Kidney (tissue), 14 donors: ENCODE results near the gene LEMD2. TPM values are rescaled to one million over a fixed set of nuclear protein-coding genes. Genes with fewer than 3 reads are reported as not detected.

Experiments used
- DNase-seq, 5 donors: peaks; one replicate each; pipeline ENCODE4 v3.0.0-alpha.2; 2013 to 2020
- FAIRE-seq: peaks from 2 replicates; lab custom pipeline; 2012; peaks lifted over from hg19 to GRCh38; lab: Jason Lieb, UNC
- H3K27ac ChIP-seq, 2 donors: one replicate each; pipeline ENCODE4 v1.7.0; 2013; ENCODE audit warnings: low read depth in 2 of 2, low read length in 2 of 2, inconsistent platforms in 1 of 2
- H3K27me3 ChIP-seq: one replicate; pipeline ENCODE4 v1.7.1; 2013; ENCODE audit warnings: low read length, inconsistent platforms; ENCODE audit not compliant: control insufficient read depth, insufficient read depth
- H3K36me3 ChIP-seq, 3 donors: one replicate each; pipeline versions ENCODE4 v1.7.0 to v1.7.1; 2013; ENCODE audit warnings: low read length in 3 of 3, control low read depth in 1 of 3, inconsistent platforms in 1 of 3; ENCODE audit not compliant: insufficient read depth in 3 of 3, control insufficient read depth in 2 of 3
- H3K4me1 ChIP-seq, 3 donors: one replicate each; pipeline versions ENCODE4 v1.7.0 to v1.7.1; 2013; ENCODE audit warnings: low read length in 3 of 3, inconsistent platforms in 1 of 3, low read depth in 1 of 3; ENCODE audit not compliant: control insufficient read depth in 2 of 3, insufficient read depth in 2 of 3
- H3K4me3 ChIP-seq, 3 donors: one replicate each; pipeline versions ENCODE4 v1.7.0 to v1.8.1; 2013; ENCODE audit warnings: low read length in 3 of 3, control low read depth in 1 of 3, inconsistent platforms in 1 of 3
- H3K9ac ChIP-seq, 3 donors: one replicate each; pipeline versions ENCODE4 v1.7.0 to v1.7.1; 2013; ENCODE audit warnings: low read length in 3 of 3, control low read depth in 1 of 3, inconsistent platforms in 1 of 3
- H3K9me3 ChIP-seq, 3 donors: one replicate each; pipeline versions ENCODE4 v1.7.0 to v1.7.1; 2013; ENCODE audit warnings: low read length in 3 of 3, control low read depth in 1 of 3, inconsistent platforms in 1 of 3; ENCODE audit not compliant: control insufficient read depth in 2 of 3, insufficient read depth in 1 of 3
- CTCF ChIP-seq: IDR thresholded peaks from 3 replicates; pipeline ENCODE4 v1.5.1; 2012; ENCODE audit warnings: mild to moderate bottlenecking, moderate library complexity, borderline replicate concordance; ENCODE audit not compliant: insufficient read depth; ENCODE audit errors: extremely low read depth
- intact Hi-C: fragments of 100-400 bp; cut with DNase I; formaldehyde crosslinking; loops from one replicate; pipeline ENCODE4 v1.11.1; 2022
- polyA plus RNA-seq: library from polyadenylated mRNA; stranded (reverse); fragments of 350-450 nt; fragmentation: Illumina TruSeq; extraction: RNeasy Lipid Tissue Mini Kit (QIAGEN cat#74804); gene quantifications from one replicate; pipeline ENCODE4 v1.2.3, GENCODE V29; 2014; ENCODE audit warnings: low read depth, low replicate concordance; ENCODE audit not compliant: insufficient read depth
- total RNA-seq: library from RNA; stranded (reverse); fragmentation: NEBNext Ultra II Directional; extraction: Animal tissue kit (Norgen Biotek cat#: 25700); gene quantifications from one replicate; pipeline ENCODE4 v1.2.1, GENCODE V29; 2021
- donor health status: control.
- donor health status: control.
- donor health status: control.
- donor health status: control.
- donor health status: control.
- donor health status: DM: yes; HTN: yes; CAD: no.
- donor health status: Normal renal cell carcinoma (clear cell type).

Gene LEMD2
- total and polyA plus RNA-seq, 2 donors from 2014 or later = 36.4 to 57.1 TPM

DNA sequence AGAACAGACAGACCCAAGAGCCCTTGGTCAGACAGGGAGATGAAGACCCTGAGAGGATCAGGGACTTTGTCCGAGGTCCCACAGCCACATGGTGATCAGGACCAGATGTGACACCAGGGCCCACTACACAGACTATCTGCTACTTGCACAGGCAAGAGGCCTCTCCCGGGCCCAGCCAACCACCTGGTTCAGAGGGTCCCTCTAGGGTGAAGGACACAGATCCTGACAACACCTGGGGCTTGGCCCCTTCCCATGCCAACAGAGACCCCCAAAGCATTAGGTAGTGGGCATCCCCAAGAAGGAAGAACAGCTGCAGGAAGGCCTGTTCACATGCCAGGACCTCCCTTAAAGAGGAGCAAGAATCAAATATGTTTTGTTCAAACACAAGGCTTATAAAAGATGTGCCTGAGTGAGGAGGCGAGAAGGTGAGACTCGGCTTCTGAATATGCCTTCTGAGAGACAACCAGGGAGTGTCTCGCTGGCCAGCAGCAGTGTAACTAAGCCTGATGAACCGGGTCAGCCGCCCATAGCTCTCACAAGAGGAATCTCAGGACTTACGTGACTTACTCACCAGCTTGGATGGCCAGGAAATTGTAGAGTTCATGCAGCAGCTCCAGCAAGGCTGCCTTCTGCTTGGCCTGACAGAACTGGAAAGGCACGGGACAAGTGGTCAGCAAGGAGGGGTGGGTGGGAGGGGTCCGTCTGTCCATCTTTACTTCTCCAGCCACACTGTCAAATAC lies 5.0 kb downstream of the LEMD2 start:
- no peak overlapping the region for H3K9ac ChIP-seq
- no peak overlapping the region for H3K27ac ChIP-seq
- H3K27me3 ChIP-seq = no peaks in the 10 kb centered on the region
- no peak for FAIRE-seq
- H3K4me3 ChIP-seq = no peak overlapping the region
- H3K9me3 ChIP-seq = no peaks in the 10 kb centered on the region
- H3K36me3 ChIP-seq = peaks cover 12 to 48% (median 26%) of the 10 kb centered on the region in 3 donors
- peaks cover 7 to 22% (median 16%) of the 10 kb centered on the region in 3 donors for H3K4me1 ChIP-seq
- DNase-seq = peak in 1 of 5 donors; percentile 44
- intact Hi-C loops = no loop called here
- no peak for TF ChIP-seq CTCF

DNA sequence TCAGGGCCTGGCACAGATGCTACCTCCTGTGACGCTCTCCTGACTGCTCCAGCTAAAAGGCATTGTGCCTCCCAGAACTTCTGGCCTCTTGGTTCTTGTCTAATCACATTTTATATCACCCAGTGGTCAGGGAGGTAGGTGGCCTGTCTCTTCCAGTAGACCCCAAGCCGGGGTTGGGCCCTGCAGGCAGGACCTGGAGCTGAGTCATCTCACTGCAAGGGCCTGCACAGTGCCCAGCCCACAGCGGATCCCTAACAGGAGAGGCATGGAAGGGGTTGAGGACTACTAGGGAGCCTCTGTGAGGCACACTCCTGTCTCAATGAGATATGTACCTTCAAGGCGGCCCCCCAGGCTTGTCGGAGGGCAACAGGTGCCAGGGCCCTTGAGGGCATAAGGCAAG lies 6.4 kb downstream of the LEMD2 start:
- FAIRE-seq (no peak), DNase-seq (no peak)
- H3K4me1 ChIP-seq = peaks cover 5 to 17% (median 13%) of the 10 kb centered on the region in 3 donors
- H3K27ac ChIP-seq = no peak overlapping the region
- no peaks in the 10 kb centered on the region for H3K9me3 ChIP-seq
- intact Hi-C loops = no loop called here
- no peaks in the 10 kb centered on the region for H3K27me3 ChIP-seq
- H3K4me3 ChIP-seq = no peak overlapping the region
- H3K36me3 ChIP-seq = peaks cover 14 to 62% (median 38%) of the 10 kb centered on the region in 3 donors
- no peak for TF ChIP-seq CTCF
- H3K9ac ChIP-seq = no peak overlapping the region

GRCh38 chr6:33781131-33781975 lies 7.6 kb downstream of the LEMD2 start:
- no peak overlapping the region for H3K9ac ChIP-seq
- no peak overlapping the region for H3K4me3 ChIP-seq
- no peak for DNase-seq
- no peak for TF ChIP-seq CTCF
- peaks cover 0 to 5% (median under 1%) of the 10 kb centered on the region in 3 donors for H3K4me1 ChIP-seq
- no peaks in the 10 kb centered on the region for H3K27me3 ChIP-seq
- peaks cover 17 to 74% (median 49%) of the 10 kb centered on the region in 3 donors for H3K36me3 ChIP-seq
- no peaks in the 10 kb centered on the region for H3K9me3 ChIP-seq
- FAIRE-seq = no peak
- intact Hi-C loops = no loop called here
- H3K27ac ChIP-seq = no peak overlapping the region
